HPDE6-E6E7 (cell line): Measurements from ENCODE around the gene GNAS.

Experiments
- DNase-seq: peaks from one replicate; pipeline ENCODE4 v3.0.0; 2011; ENCODE audit warnings: missing footprints; ENCODE audit errors: extremely low spot score

Gene GNAS

DNA sequence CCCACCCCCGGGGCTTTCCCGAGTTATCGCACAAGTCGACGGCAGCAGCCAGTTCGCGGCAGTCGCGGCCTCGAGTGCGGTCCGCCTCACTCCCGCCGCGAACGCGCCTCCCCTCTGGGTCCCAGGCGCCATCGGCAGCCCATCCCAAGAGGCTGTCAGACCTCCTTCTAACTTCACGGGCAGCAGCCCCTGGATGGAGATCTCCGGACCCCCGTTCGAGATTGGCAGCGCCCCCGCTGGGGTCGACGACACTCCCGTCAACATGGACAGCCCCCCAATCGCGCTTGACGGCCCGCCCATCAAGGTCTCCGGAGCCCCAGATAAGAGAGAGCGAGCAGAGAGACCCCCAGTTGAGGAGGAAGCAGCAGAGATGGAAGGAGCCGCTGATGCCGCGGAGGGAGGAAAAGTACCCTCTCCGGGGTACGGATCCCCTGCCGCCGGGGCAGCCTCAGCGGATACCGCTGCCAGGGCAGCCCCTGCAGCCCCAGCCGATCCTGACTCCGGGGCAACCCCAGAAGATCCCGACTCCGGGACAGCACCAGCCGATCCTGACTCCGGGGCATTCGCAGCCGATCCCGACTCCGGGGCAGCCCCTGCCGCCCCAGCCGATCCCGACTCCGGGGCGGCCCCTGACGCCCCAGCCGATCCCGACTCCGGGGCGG, 1.6 kb downstream of the GNAS start:
- no peak for DNase-seq

DNA sequence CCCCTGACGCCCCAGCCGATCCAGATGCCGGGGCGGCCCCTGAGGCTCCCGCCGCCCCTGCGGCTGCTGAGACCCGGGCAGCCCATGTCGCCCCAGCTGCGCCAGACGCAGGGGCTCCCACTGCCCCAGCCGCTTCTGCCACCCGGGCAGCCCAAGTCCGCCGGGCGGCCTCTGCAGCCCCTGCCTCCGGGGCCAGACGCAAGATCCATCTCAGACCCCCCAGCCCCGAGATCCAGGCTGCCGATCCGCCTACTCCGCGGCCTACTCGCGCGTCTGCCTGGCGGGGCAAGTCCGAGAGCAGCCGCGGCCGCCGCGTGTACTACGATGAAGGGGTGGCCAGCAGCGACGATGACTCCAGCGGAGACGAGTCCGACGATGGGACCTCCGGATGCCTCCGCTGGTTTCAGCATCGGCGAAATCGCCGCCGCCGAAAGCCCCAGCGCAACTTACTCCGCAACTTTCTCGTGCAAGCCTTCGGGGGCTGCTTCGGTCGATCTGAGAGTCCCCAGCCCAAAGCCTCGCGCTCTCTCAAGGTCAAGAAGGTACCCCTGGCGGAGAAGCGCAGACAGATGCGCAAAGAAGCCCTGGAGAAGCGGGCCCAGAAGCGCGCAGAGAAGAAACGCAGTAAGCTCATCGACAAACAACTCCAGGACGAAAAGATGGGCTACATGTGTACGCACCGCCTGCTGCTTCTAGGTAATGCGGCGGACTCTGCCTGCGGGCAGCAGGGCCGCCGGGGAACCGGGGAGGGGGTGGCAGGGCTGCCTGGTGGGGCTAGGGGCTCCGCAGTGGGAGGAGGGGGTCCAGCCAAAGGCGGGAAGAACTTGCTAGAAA, 2.3 kb downstream of the GNAS start:
- DNase-seq: no peak

- DNase-seq: peak; percentile 86
These were observed 3.2 kb downstream of the GNAS start for GRCh38 chr20:58855506-58856389.

DNA sequence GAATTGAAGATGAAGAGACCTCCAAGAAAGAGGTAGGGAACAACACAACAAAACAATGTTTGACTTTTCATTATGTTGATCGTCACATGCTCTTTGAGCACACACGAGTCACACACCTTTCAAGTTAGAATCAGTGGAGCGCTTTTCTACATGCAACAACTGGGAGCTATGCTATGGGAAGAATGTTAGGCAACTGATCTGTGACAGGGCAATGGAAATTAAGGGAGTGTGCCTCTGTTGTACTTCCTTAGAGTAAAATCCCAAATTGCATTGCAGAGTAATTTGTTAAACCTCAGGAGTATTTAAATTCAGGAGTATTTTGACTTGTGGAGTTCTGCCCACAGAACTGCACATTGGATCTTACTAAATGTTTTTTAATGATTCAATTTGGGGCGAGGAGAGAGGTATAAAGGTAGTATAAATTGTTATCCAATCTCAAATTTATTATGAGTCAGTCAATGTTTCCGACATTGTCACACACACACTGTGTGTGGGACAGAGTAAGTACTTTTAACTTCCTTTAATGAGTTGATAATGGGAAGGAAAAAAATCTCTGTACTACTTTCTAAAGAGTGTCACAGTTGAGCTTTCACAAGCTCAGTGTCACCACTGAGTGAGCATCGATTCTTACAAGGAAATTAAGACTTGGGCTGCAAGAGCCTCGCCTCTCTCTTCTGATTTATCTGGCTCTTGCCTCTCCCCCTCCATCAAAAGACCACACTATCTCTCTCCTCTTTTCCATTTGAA, 10.7 kb downstream of the GNAS start:
- no peak for DNase-seq

DNA sequence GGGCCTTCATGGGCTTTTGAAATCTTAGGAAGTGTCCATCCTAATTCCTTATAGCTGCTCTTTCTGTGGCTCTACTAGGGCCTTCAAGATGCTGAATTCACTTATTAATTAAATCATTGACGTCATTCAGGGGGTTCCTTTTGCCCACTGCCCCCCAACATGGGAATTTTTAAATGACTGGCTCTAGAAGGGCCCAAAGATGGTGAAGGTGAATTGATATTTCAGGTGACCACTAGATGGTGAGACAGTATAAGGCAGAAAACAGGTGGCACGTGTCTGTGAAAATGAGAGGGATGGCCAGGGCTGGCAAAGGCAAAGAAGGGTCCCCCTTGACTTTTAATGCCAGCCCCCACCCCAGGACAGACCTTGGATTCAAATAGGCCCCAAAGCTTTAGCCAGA, 11.8 kb downstream of the GNAS start:
- no peak for DNase-seq

DNA sequence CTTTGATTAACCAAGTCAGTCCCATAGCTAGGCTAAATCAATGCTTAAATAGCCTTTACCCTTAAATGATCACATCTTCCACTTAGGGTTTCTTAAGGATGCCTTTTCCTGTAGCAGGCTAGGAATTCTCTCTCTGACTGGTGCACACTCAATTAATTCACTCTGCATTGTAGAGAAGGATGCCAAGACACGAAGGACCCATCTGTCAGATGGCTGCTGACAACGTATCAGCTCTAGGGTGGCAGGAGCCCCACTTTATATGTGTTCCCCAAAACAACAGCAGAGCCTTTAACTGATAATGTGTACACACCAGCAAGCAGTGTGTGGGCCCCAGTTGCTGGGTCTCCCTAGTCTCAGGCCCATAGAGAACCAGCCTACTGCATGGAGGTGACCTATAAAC, 13.3 kb downstream of the GNAS start:
- no peak for DNase-seq

DNA sequence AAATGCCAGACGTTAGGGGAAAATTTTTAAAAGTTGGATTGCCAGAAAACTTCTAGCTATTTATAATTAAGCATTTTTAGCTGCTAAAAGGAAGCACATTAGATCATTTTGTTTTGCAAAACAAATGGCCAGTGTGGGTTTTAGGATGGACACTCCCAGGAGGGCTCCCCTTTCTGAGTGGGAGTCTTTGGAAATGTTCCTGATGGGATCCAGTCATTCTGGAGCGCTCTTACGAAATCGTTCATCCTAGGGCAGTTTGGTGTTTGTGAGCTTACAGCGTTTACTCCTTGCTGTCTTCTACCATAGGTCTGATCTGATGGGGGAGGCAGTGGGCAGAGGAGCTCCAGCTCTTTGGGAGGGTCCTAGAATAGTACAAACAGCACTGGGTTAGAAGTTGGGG, 14.7 kb downstream of the GNAS start:
- DNase-seq: no peak

DNA sequence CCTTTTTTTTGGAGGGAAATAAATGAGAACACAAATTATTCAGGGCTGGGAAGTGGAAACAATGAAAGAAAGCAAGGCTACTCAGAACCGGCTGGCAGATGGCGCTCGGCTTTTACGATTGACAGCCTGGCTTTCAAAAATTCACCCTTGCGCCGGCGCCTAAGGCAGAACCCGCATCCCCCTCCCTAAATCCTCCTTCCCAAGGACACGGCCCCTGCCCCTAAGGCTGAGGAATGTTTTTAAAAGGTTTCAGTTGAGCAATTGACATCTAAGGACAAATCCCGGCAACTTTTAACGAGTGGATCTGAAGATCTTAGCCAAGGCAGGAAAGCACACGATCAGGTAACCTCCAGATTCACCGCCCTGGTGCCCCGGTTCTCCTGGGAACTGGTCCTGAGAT, 16.3 kb downstream of the GNAS start:
- DNase-seq: no peak

DNA sequence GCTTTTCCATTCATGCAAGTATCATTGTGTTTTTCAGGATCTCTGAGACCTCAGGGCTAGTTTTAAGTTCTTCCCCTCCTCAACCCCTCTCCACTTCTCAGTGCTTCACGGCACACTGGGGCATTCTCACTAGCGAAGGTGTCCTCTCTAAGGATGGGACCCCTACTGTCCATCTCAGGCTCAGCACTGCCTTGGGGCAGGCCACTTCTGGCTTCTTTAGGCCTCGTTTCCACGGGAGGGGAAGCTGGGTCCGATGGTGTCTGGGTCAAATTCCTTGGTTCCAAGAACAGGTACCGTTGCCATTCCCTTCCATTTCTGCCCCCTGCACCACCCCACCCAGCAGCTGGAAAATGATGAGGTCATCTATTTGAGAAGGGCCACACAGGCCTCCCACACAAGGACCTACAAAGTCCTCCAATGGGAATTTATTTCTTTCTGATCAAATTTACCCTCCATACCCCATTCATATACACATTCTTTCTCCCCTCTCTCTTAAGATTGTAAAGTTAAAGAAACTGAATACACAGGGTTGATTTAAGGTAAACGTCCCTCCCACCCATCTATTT, 17.2 kb downstream of the GNAS start:
- DNase-seq: no peak

DNA sequence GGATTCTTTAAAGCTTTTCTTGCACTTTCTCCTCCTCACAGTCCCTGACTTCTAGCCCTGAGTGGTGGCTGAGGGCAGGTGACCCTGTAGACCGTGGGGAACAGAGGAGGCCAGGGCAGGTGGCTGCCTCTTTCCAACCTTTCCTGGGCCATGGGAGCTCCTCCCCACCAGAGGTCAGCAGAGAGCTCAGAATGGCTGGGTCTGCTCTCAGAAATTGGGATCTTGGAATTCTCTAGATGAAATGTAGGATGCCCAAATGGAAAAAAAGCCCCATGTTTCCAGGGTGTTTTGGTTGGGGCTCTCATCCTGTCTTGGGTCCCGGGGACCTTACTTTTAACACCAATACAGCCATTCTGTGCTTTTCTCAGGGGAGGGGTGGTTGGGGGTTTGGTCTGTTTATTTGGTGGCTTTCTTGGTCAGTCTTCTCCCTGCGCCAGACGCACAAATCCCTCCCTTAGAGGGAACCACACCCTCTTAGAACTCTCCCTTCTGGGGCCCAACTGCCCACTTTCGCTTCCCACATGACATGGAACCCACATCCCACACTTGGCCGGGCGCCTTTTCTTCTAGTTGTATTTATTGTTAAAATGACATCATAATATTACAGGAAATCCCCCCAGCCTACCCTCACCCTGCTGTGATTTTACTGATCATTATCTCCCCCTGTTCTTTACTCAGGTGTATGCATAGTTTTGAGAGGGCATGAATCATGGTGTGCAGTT, 17.9 kb downstream of the GNAS start:
- peak; percentile 92 for DNase-seq

DNA sequence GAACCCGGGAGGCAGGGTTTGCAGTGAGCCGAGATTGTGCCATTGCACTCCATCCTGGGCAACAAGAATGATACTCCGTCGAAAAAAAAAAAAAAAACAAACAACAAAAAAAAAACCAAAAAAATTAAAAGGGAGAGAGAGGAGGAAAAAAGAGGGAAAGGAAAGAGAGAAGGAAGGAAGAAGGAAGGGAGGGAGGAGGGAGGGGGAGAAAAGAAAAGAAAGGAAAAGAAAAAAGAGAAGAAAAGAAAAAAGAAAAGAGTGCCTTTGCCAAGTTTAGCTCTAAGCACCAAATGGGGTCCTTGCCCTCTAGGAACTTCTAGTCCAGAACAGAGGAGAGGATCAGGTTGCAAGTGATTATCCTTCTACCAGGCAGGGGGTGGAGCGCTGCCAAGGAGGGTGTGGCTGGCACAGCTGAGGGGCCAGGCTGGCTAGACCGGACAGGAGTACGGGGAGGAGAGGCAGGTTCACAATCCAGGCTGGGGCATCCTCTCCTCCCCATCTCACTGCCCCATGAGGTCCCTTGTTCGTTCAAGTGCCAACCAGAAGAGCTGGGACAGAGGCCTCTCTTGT, 19.1 kb downstream of the GNAS start:
- DNase-seq: no peak

- DNase-seq: no peak
These were observed 22.0 kb downstream of the GNAS start for GRCh38 chr20:58874469-58874868.

- DNase-seq: no peak
These were observed 22.6 kb downstream of the GNAS start for GRCh38 chr20:58875111-58875510.

DNA sequence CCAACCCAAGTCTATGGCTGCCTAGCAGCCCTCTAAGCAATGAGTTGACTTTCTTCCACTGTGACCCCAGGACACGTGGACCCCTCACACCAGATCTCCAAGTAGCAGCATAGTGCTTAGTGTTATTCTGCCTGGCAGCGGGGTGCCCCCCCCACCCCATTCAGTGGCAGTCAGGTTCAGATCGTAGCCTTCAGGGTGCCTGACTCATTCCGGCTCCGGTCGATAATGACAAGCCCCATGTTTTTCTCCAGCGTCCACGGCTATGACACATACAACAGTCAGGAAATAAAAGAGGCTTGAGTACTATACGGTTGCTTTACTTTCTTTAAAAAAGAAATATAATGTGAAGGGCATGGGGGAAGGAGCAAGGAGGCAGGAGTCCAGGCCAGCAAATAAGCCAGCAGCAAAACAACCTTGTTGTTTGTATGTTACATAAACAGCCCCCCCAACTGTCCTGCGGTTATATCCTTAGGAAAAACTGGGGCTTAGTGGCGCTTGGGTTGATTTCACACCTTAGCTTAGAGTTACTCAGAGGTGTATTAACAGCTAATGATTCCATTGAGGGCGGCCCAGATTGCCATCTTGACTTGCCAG, 23.1 kb downstream of the GNAS start:
- peak; percentile 97 for DNase-seq

GRCh38 chr20:58876437-58876836, 23.9 kb downstream of the GNAS start:
- DNase-seq: no peak

DNA sequence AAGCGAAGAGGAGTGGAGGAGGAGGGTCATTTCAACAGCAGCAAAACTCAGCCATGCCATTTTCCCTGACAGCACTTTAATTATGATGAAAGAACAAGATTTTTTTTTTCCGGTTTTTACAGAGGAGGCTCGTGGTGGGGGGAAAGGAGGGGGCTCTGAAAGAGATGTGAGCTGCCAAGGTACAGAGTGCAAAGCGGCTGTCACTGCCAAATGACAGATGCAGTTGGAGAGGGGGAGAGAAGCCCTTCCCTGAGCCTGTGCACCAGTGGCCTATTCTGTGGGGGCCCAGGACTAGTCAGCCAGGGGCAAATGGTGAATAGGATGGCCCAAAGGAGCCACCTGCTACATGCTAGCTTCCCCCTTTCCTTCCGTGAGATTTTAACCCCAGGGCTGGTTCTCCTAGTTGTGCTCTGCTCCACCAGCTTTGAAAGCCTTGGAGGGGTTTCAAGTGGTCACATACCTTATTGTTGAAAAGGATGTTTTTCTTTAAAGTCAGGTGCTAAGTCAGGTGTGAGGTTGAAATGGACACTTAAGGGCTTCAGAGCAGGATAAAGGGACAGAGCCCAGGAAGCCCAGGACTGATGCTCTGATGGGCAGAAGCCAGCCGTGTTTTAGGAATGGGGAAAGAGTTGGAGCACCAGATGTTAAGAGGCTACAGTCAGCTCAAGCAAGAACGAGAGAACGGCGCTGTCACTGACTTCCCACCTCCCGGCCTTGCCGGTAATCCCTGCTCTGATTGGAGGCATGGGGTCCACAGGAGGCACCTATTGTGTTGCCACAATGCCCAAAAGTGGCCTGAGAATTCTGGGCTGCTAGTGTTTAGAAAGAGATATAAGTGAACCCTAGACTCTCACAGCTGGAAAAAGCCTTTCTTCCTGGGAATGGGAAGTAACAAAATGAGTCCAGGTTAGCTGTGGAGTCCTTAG, 24.8 kb downstream of the GNAS start:
- DNase-seq: no peak

DNA sequence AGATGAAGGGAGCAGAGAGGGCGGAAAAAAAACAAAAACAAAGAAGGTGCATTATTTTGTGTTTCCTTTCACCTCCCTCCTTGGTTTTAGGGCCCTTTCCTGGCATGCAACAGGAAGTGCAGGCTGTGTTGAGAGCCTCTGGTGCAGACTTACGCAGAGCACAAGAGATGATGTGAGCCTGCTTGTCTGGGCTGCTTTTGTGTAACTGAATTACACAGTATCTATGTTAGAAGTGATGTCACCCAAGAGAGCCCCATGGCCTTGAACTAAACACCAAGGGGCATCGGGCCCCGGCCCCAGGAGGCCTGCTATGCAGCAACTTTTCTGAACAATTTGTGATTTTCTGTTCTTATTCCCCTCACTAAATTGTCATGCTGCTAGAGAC, 25.5 kb downstream of the GNAS start:
- no peak for DNase-seq

- DNase-seq: no peak
These were observed 25.9 kb downstream of the GNAS start for GRCh38 chr20:58878399-58878798.

GRCh38 chr20:58880441-58880840, 27.9 kb downstream of the GNAS start:
- DNase-seq: no peak
